Prostate gland (tissue), 2 donors: ENCODE data around the gene ROBO2. TPM values are rescaled to one million over a fixed set of nuclear protein-coding genes. Genes with fewer than 3 reads are reported as not detected.

ENCODE experiments used
- DNase-seq: peaks from one replicate; pipeline ENCODE4 v3.0.0-alpha.2; 2019; ENCODE audit warnings: low spot score
- H3K27ac ChIP-seq, 2 donors: fragments of 200-600 bp; sonication (generic); 2 replicates each; pipeline ENCODE4 v1.5.1; 2017 to 2019
- H3K27me3 ChIP-seq: fragments of 200-600 bp; sonication (generic); replicated peaks from 2 replicates; pipeline ENCODE4 v1.5.1; 2019; ENCODE audit not compliant: insufficient read depth
- H3K36me3 ChIP-seq, 2 donors: fragments of 200-600 bp; sonication (generic); 1 replicate in 1 of 2; 2 replicates in 1 of 2; pipeline versions ENCODE4 v1.5.1 to v1.8.1; 2017 to 2019
- H3K4me1 ChIP-seq: fragments of 200-600 bp; sonication (generic); replicated peaks from 2 replicates; pipeline ENCODE4 v1.5.1; 2019
- H3K4me3 ChIP-seq, 2 donors: fragments of 200-600 bp; sonication (generic); 2 replicates each; pipeline ENCODE4 v1.5.1; 2017 to 2019
- H3K9me3 ChIP-seq: fragments of 200-600 bp; sonication (generic); 2 replicates; pipeline ENCODE4 v1.5.1; 2017
- POLR2A ChIP-seq: fragments of 450-650 bp; IDR thresholded peaks from one replicate; pipeline ENCODE4 v1.6.1; 2016; ENCODE audit warnings: antibody characterized with exemption, mild to moderate bottlenecking
- POLR2AphosphoS5 ChIP-seq: sonication (generic); formaldehyde crosslinking; IDR thresholded peaks from one replicate; pipeline ENCODE4 v1.6.1; 2017; ENCODE audit warnings: antibody characterized with exemption
- WGBS: methylation state at CpG from one replicate; pipeline ENCODE4 v1.1.5; 2018; 5-methylcytosine and 5-hydroxymethylcytosine counted together
- intact Hi-C: fragments of 100-400 bp; cut with DNase I; formaldehyde crosslinking; loops from one replicate; pipeline ENCODE4 v1.14.2; 2022
- small RNA-seq, 2 donors: library from RNA; depleted of rRNA; stranded (forward); fragments of <200 nt; gene quantifications; one replicate each; pipeline ENCODE3, GENCODE V24; 2016
- total RNA-seq, 2 donors: library from RNA; depleted of rRNA; stranded (reverse); fragments of >200 nt; gene quantifications; one replicate each; pipeline ENCODE4 v1.1.0, GENCODE V29; 2016
- TF ChIP-seq, protein P1 (sequence below), 4 experiments: fragments of 200-600 bp in 2 of 4; fragments of 450-650 bp in 2 of 4; sonication (generic) in 2 of 4; IDR thresholded peaks; 1 replicate in 3 of 4; 2 replicates in 1 of 4; pipeline ENCODE4 v1.5.1; 2016 to 2019; ENCODE audit warnings: antibody characterized with exemption in 4 of 4, mild to moderate bottlenecking in 2 of 4, moderate library complexity in 2 of 4

The ROBO2 gene
- total RNA-seq, 2 donors from 2014 or later = 3.6 to 18.2 TPM

DNA sequence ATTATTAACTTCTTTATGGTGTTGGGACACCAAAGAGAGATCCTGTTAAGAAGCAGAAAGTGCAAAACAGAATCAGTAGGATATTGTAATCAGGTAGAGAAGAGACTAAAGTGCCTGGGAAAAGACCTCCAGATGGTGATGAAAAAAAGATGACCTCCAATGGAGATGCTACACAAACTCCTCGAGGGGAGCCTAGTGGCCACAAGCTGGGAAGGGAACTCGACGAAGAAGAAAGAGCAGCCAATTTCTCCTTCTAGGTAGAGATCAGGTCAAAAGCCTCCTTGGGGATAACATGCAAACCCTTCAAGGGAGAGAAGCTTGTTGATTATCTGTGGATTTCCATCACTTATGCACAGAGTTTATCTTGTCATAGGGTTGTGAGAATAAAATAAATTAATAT is 647.6 kb downstream of the ROBO2 start:
- WGBS = 57% methylated on average over 3 of the region's 3 CpGs
- no peak for DNase-seq
- TF ChIP-seq, protein P1, sequence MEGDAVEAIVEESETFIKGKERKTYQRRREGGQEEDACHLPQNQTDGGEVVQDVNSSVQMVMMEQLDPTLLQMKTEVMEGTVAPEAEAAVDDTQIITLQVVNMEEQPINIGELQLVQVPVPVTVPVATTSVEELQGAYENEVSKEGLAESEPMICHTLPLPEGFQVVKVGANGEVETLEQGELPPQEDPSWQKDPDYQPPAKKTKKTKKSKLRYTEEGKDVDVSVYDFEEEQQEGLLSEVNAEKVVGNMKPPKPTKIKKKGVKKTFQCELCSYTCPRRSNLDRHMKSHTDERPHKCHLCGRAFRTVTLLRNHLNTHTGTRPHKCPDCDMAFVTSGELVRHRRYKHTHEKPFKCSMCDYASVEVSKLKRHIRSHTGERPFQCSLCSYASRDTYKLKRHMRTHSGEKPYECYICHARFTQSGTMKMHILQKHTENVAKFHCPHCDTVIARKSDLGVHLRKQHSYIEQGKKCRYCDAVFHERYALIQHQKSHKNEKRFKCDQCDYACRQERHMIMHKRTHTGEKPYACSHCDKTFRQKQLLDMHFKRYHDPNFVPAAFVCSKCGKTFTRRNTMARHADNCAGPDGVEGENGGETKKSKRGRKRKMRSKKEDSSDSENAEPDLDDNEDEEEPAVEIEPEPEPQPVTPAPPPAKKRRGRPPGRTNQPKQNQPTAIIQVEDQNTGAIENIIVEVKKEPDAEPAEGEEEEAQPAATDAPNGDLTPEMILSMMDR (IDR thresholded peaks at IDR 0.05) = no peak
- no peak for TF ChIP-seq POLR2A
- no peak for TF ChIP-seq POLR2AphosphoS5
- Histone ChIP-seq H3K9me3 (no peaks in the 10 kb centered on the region), H3K36me3 (no peaks in the 10 kb centered on the region), H3K4me3 (no peak overlapping the region), H3K27ac (no peak overlapping the region), H3K4me1 (no peaks in the 10 kb centered on the region), H3K27me3 (no peaks in the 10 kb centered on the region)
- intact Hi-C loops = no loop called here

- no peak for TF ChIP-seq POLR2A
- TF ChIP-seq, protein P1 (IDR thresholded peaks at IDR 0.05) = no peak
- no peak for TF ChIP-seq POLR2AphosphoS5
- Histone ChIP-seq H3K9me3 (no peaks in the 10 kb centered on the region), H3K4me3 (no peak overlapping the region), H3K36me3 (no peaks in the 10 kb centered on the region), H3K27me3 (no peaks in the 10 kb centered on the region), H3K4me1 (no peaks in the 10 kb centered on the region), H3K27ac (no peak overlapping the region)
- intact Hi-C loops = no loop called here
- 87% methylated on average over 7 of the region's 7 CpGs for WGBS
- no peak for DNase-seq
Measured at GRCh38 chr3:77690284-77690845, 650.5 kb downstream of the ROBO2 start.

DNA sequence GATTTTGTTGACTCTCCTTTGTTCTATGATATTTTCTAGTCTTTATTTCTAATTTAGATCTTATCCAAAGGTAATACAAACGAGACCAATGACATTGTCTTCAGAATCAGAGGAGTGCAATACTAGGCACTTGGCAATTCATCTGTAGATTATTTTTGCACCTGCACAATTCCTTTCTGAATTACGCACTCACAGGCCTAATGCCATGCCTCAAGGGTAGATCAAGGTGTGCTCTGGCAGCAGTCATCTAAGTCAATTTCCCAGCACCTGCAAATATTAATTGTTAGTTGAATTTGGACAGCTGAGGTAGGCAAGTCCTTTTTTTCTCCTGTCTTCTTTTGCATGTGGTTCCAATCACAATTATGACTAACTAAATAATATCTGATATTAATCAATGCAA is 653.2 kb downstream of the ROBO2 start:
- Histone ChIP-seq H3K27ac (no peak overlapping the region), H3K36me3 (no peaks in the 10 kb centered on the region), H3K4me1 (no peaks in the 10 kb centered on the region), H3K4me3 (no peak overlapping the region), H3K27me3 (no peaks in the 10 kb centered on the region), H3K9me3 (no peaks in the 10 kb centered on the region)
- no peak for DNase-seq
- no peak for TF ChIP-seq POLR2A
- TF ChIP-seq, protein P1 (IDR thresholded peaks at IDR 0.05) = no peak
- no peak for TF ChIP-seq POLR2AphosphoS5
- intact Hi-C loops = no loop called here
- WGBS = 39% methylated on average over 2 of the region's 2 CpGs

DNA sequence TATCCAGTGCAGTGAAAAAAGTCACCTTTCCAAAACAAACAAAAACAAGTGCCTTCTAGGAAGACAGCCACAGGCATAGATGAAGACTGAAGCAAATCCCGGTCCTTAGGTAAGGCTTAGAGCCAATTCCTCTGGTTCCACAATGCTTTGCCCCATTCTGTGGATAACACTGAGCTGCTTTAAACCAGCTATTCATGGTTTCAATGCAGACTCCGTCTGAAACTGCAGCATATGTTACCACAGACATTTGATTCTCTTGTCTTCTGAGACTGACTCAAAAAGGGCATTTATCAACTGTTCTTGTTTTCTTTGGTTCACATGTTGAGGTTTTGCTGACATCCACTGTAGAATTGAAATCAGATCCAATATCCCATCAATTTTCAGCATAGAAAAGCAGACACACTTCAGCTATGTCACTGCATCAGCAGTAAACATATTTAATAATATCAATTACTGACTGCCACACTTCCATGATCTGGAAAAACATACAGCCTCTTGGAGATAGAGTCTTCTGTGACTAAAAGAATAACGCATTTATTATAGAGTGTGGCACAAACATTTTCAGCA is 659.3 kb downstream of the ROBO2 start:
- Histone ChIP-seq H3K36me3 (no peaks in the 10 kb centered on the region), H3K4me3 (no peak overlapping the region), H3K9me3 (no peaks in the 10 kb centered on the region), H3K27ac (no peak overlapping the region), H3K27me3 (no peaks in the 10 kb centered on the region), H3K4me1 (no peaks in the 10 kb centered on the region)
- no peak for TF ChIP-seq POLR2AphosphoS5
- TF ChIP-seq, protein P1 (IDR thresholded peaks at IDR 0.05) = no peak
- TF ChIP-seq POLR2A = no peak
- DNase-seq = no peak
- intact Hi-C loops = no loop called here
- 58% methylated on average over 3 of the region's 3 CpGs for WGBS

Small RNA genes lying within 50 kb of the gene (small RNA-seq; reads per million reads assigned to genes)
- gene RNU6-386P = 0 reads per million in 2 donors
